Measurements from ENCODE around the gene KLHL2.

GRCh38 chr4:165210566-165210965, 3.2 kb downstream of the KLHL2 start:
- TF ChIP-seq CTCF (IDR thresholded peaks at IDR 0.05) (no peak), POLR2A (IDR thresholded peaks at IDR 0.05) (no peak), POLR2AphosphoS5 (IDR thresholded peaks at IDR 0.05) (no peak), EP300 (IDR thresholded peaks at IDR 0.05) (no peak)
